Measurements from ENCODE around the gene TROAP. TPM values are rescaled to one million over a fixed set of nuclear protein-coding genes. Genes with fewer than 3 reads are reported as not detected.

Gene TROAP
- total and polyA plus RNA-seq, 9 of the 15 experiments (the other 6 are each of a cell fraction or from before 2014, with no cell fraction given), result 46.4 to 171 (median 59.8) TPM

- TF ChIP-seq HMGXB4 (CRISPR knock-in tag; IDR thresholded peaks at IDR 0.05), result 0 out of 2 replicates have a peak, but pooled peaks have one; percentile 34
- no peak for TF ChIP-seq HDAC1 (IDR thresholded peaks at IDR 0.05)
- no peak for TF ChIP-seq FUS (optimal IDR thresholded peaks at IDR 0.05; ENCODE audit: low read depth, low read length)
- TF ChIP-seq ZNF165 (CRISPR knock-in tag; IDR thresholded peaks at IDR 0.05; ENCODE audit: borderline replicate concordance), result no peak
- TF ChIP-seq HNRNPK (IDR thresholded peaks at IDR 0.05; ENCODE audit: low read depth, low read length, poor library complexity, severe bottlenecking), result no peak
- no peak for TF ChIP-seq SMARCC2 (IDR thresholded peaks at IDR 0.05; ENCODE audit: low read depth)
- TF ChIP-seq ZNF408 (CRISPR knock-in tag; IDR thresholded peaks at IDR 0.05; ENCODE audit: low read depth), result no peak
- TF ChIP-seq ZEB2 (IDR thresholded peaks at IDR 0.05), result peak; percentile 28; the same call in 1 of the 2 replicates
- TF ChIP-seq HDAC2 (IDR thresholded peaks at IDR 0.05), result no peak; the same call in none of the 2 replicates
- TF ChIP-seq CXXC5 (CRISPR knock-in tag; IDR thresholded peaks at IDR 0.05), result peak; percentile 69
- TF ChIP-seq CHD7 (IDR thresholded peaks at IDR 0.05; ENCODE audit: low read depth, low read length), result no peak
- no peak for TF ChIP-seq E2F3 (CRISPR knock-in tag; IDR thresholded peaks at IDR 0.05)
These were observed 19.2 kb downstream of the TROAP start (continued) for GRCh38 chr12:49342066-49342913.

All from K562 (cell line).